Left colon (tissue), 2 donors: ENCODE results near the gene PHACTR1. TPM values are rescaled to one million over a fixed set of nuclear protein-coding genes. Genes with fewer than 3 reads are reported as not detected.

Experiments used
- ATAC-seq: fragments of 200-7000 bp; cut with Tn5 transposase; one replicate; pipeline ENCODE4 v1.9.1; 2020; ENCODE audit warnings: mild to moderate bottlenecking, moderate library complexity
- DNase-seq, 2 donors: peaks; one replicate each; pipeline ENCODE4 v3.0.0-alpha.2; 2020
- intact Hi-C, 2 donors: fragments of 100-400 bp; cut with DNase I in 1 of 2; cut with micrococcal nuclease in 1 of 2; formaldehyde crosslinking; loops; one replicate each; pipeline versions ENCODE4 v1.11.2 to v1.14.0; 2022; cut with DNase I, micrococcal nuclease
- total RNA-seq, 2 donors: library from RNA; stranded (reverse); fragmentation: NEBNext Ultra II Directional; extraction: Animal tissue kit (Norgen Biotek cat#: 25700); gene quantifications; one replicate each; pipeline ENCODE4 v1.2.1, GENCODE V29; 2021
- donor health status: DM: no; HTN: no; CAD: no.
- donor health status: DM: yes; HTN: yes; CAD: no.

PHACTR1 gene
- total RNA-seq, 2 donors from 2014 or later = 1.5 to 3.7 TPM

- no peak for DNase-seq
- no peak for ATAC-seq
- intact Hi-C loops = no loop called here
These were observed 310.0 kb downstream of the PHACTR1 start for GRCh38 chr6:13026557-13026956.

- no peak for ATAC-seq
- intact Hi-C loops = no loop called here
- no peak for DNase-seq
These were observed 310.6 kb downstream of the PHACTR1 start for GRCh38 chr6:13027207-13027606.

DNA sequence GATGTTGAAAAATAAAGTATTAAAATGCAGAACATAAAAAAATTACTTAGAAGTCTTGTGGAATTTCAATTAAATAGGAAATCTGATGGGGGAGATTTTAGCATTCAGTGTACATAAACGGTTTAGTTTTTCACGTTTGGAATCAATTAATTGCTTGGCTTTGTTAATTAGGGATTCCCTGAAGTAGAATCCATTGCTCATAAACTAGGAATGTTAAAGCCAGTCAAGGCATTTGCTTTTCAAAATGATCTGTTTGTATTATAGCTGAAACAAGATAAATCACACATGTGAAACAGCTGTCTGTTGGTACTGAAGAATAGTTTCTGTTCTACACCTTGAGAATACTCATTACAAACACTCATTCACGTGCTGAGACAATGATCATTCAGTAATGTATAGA, 313.8 kb downstream of the PHACTR1 start:
- no peak for ATAC-seq
- DNase-seq = no peak
- intact Hi-C loops = no loop called here

DNA sequence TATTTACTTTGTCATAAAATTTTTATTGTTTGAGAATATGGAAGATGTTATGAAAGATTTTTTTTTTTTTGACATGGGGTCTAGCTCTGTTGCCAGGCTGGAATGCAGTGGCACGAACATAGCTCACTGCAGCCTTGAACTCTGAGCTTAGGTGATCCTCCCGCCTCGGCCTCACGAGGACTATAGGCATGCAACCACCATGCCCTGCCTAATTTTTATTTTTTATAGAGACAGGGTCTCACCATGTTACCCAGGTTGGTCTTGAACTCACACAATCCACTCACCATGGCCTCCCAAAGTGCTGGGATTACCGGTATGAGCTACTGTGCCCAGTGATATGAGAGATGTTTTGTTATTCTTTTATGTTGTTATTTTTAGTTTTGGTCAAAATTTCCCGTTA, 316.0 kb downstream of the PHACTR1 start:
- DNase-seq = no peak
- intact Hi-C loops = no loop called here
- ATAC-seq = no peak

DNA sequence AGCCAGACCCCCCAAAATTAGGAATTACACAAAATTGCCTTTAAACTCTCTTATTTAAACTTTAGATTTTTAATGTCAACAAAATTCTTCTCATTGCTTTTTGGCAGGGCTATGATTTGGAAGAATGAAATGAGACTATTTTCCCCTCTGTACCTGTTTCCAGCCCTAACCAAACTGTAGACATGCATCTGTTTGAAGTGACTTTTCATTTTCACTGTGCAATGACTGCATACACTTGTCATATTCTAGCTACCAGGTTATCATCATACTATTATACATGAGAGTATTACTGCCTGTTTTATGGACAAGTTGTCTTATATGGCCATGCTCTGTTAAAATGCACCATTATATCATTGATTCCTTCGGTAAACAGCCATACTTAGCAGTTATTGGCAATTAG, 316.6 kb downstream of the PHACTR1 start:
- intact Hi-C loops = no loop called here
- ATAC-seq (no peak), DNase-seq (no peak)

DNA sequence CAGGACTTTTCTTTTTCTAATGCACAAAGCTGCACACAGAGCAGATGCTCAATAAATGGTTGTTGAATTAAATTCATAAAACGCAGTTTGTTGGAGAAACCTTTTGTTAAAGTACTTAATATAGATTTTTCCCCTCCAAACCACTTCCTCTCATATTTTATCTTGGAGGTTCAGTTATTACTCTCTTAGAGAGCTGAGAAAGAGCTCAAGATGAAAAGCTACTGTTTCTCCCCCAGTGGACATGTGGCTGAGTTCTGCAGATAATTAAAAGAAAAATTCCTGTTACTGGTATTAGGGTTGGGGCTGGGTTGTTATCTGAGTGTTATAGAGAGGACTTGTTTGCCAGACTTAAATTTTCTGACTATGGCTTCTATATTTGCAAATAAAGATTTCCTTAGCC, 317.7 kb downstream of the PHACTR1 start:
- DNase-seq (no peak), ATAC-seq (no peak)
- intact Hi-C loops = no loop called here

- intact Hi-C loops = no loop called here
- no peak for DNase-seq
- no peak for ATAC-seq
These were observed 319.0 kb downstream of the PHACTR1 start for GRCh38 chr6:13035606-13036005.

GRCh38 chr6:13038315-13038714, 321.7 kb downstream of the PHACTR1 start:
- intact Hi-C loops = no loop called here
- ATAC-seq = no peak
- no peak for DNase-seq

DNA sequence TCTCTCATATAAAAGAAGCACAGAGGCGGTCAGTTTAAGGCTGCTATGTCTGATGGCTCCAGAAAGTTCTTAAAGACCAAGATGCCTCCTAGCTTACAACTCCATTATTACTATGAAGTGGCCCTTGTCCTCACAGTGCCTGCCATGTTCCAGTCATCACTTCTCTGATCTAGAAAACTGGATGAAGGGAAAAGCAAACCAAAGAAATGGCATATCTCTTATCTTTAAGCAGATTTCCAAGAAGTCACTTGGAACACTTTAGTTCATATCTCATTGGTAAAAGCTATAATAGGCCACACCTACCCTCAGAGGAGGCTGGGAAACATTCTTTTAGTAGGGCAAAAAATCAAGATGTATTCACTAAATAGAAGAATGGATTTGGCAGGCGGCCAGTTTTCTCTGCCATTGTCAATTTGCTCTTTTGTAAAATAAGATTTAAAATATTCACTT, 322.2 kb downstream of the PHACTR1 start:
- ATAC-seq (no peak), DNase-seq (no peak)
- intact Hi-C loops = no loop called here

GRCh38 chr6:13044390-13044789, 327.8 kb downstream of the PHACTR1 start:
- intact Hi-C loops = no loop called here
- no peak for ATAC-seq

GRCh38 chr6:13044896-13045295, 328.3 kb downstream of the PHACTR1 start:
- intact Hi-C loops = no loop called here
- DNase-seq = no peak
- ATAC-seq = no peak

More at GRCh38 chr6:13044390-13044789, 327.8 kb downstream of the PHACTR1 start:
- no peak for DNase-seq

- ATAC-seq (no peak), DNase-seq (no peak)
- intact Hi-C loops = no loop called here
These were observed 329.1 kb downstream of the PHACTR1 start for GRCh38 chr6:13045676-13046075.

DNA sequence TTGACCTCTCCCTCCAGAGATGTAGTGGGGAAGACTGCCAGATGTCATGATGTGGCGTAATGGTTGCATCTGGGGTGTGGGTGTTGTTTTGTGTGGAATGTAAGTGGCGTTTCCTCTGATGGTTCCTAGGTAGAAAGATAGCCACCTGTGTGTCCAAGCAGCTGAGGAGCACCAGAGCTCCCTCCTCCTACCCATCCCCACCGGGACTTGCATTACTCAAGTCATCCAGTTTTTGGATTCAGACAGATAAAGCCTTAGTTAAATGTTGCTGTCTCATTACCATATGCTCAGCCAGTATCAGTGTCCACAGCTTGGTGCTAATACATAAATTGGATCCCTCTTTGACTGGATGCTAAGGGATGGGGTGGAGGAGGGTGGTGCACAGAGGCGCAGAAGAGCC, 329.5 kb downstream of the PHACTR1 start:
- no peak for ATAC-seq
- intact Hi-C loops = no loop called here
- no peak for DNase-seq

GRCh38 chr6:13048113-13048512, 331.5 kb downstream of the PHACTR1 start:
- no peak for DNase-seq
- no peak for ATAC-seq
- intact Hi-C loops = no loop called here

DNA sequence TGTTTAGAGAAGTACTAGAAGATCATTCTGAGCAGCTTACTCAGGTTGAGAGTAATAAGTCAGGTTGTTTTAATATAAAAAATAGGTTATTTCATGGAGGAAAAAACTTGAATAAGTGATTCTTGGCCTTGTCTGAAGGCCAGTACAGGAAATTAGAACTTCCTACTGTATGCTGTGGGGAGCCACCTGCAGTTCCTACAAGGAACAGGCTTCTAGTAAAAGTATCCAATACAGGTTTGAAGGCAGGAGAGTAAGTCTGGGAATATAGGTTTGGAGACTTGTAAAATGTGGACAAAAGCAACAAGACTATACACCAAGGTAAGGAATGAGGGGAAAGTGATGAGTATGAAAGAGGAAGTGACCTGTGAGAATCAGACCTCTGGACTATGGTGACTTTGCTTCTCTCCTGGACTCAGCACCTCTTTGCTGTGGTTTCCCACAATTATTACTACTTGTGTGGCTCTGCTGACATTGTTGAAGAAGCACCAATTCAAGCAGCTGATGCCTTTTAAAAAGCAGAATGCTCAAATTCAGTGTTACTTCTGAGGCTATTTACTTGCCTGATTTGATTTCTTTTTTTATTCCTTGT, 333.2 kb downstream of the PHACTR1 start:
- ATAC-seq (no peak), DNase-seq (no peak)
- intact Hi-C loops = no loop called here

GRCh38 chr6:13053006-13053461, 336.5 kb downstream of the PHACTR1 start:
- ATAC-seq = no peak
- intact Hi-C loops = no loop called here
- DNase-seq = no peak

GRCh38 chr6:13058051-13058450, 341.5 kb downstream of the PHACTR1 start:
- DNase-seq (no peak), ATAC-seq (no peak)
- intact Hi-C loops = no loop called here

DNA sequence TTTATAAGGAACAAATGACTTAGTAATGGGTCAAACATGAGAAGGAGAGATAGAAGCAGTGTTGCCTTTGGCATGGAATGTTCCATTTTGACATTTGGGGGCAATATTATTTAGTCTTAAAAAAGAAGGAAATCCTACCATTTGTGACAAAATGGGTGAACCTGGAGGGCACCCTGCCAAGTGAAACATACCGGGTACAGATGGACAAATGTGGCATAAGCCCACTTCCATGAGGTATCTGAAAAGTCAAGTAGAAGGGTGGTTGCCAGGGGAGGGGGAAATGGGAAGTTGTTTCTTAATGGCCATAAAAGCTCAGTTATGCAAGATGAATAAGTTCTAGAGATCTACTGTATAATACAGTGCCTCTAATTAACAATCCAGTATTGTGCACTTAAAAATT, 342.5 kb downstream of the PHACTR1 start:
- intact Hi-C loops = no loop called here
- ATAC-seq (no peak), DNase-seq (no peak)

- no peak for DNase-seq
- intact Hi-C loops = no loop called here
- ATAC-seq = no peak
These were observed 346.8 kb downstream of the PHACTR1 start for GRCh38 chr6:13063300-13063918.

GRCh38 chr6:13065581-13065980, 349.0 kb downstream of the PHACTR1 start:
- intact Hi-C loops = no loop called here
- ATAC-seq (no peak), DNase-seq (no peak)

DNA sequence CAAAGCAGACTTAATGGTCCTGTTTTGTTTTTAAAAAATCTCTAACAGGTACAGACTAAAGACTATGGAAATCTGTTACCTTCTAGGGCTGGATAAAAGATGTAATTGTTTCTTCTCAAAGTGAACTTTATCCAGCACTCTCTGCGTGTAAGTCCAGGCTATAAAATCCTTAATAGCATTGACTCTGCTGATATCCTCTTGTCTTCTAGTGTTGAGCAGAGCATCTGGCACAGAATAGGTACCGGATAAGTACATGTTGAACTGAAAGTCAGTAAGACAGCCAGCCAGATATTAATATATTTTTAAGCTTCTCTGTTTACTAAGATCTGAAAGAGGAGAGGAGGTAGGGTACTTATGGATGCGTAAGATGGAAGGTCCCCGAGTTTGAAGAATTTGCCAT, 349.5 kb downstream of the PHACTR1 start:
- intact Hi-C loops = no loop called here
- ATAC-seq (no peak), DNase-seq (no peak)
